Testis (tissue), 2 donors: ENCODE data around the gene NDRG4.

Experiments
- CTCF ChIP-seq, 3 experiments: fragments of 450-650 bp in 2 of 3; fragments of 200-600 bp in 1 of 3; sonication (generic) in 1 of 3; IDR thresholded peaks; one replicate each; pipeline ENCODE4 v1.5.1; 2016 to 2019; ENCODE audit warnings: antibody characterized with exemption in 3 of 3, mild to moderate bottlenecking in 2 of 3, moderate library complexity in 1 of 3
- POLR2A ChIP-seq: fragments of 450-650 bp; IDR thresholded peaks from one replicate; pipeline ENCODE4 v1.6.1; 2017; ENCODE audit warnings: antibody characterized with exemption, mild to moderate bottlenecking, moderate library complexity

GRCh38 chr16:58509256-58510096 lies 9.5 kb downstream of the NDRG4 start:
- TF ChIP-seq CTCF (IDR thresholded peaks at IDR 0.05) (no peak), POLR2A (no peak)
